Activated T-cell treated with anti-CD3 and anti-CD28 coated beads, Interleukin-2, amount 50 U/mL, for 1 hour (primary cell): Measurements from ENCODE around the gene CR1L.
A peak's percentile ranks its signal among the peaks of the same experiment; 100 is the strongest.
"Not testable (repeated sequence)": the region's sequence is repeated elsewhere in the genome, so short reads cannot be mapped to it uniquely, and the experiment has no call there.

Source experiments
- DNase-seq: peaks from one replicate; pipeline ENCODE4 v3.0.0-alpha.2; 2020

CR1L gene

DNA sequence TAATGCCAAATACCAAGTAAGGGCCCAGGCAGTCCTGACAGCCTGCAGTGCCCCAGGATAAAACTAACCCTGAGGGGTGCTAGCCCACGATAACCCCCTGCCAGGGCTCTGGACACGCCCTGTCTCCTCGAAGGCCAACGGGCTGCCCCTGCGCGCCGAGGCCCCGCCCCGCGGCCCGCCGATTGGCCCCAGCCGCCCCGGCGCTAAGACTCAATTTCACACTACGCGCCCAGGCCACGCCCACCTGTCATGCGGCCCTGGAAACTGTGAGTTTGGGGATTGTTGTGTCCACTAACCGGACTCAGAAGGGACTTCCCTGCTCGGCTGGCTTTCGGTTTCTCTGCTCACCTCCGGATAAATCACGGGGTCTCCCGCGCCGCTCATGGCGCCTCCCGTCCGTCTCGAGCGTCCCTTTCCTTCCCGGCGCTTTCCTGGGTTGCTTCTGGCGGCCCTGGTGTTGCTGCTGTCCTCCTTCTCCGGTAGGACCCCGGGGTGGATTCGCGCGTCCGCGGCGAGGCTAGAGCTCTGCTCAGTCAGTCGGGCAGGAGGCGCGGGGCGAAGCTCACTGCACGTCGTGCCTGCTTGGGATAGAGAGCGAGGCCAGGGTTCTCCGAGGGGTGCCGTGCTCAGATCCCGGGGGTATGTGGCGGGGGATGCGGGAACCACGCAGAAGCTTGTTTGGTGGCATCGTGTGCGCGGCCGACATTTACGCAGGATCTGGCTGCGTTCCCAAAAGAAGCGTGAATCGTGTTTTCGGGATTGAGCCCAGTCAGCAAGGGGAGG is at the start of gene CR1L:
Gene CR1L, plus strand, starts transcription at position 282 of the 783 bp plus-strand sequence. Its CDS starts 101 bp downstream, at position 383.
- peak; percentile 75 for DNase-seq

DNA sequence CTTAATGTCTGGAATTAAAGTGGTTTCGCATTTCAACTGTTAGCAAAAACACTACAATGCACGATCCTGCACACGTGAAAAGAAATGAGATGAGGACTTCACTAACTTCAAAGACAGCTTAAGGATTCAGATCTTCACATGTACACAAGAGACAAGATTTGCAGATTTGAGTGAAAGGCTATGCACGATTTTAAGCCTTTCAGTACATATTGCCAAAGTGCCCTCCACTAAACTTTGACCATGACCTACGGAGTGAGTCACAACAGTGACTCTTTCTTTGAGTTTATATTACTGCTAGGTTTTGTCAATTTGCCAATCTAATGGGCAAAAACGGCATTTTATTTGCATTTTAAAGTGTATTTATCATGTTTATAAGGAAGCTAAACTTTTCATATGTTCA is 41.2 kb upstream of the CR1L start:
- no peak for DNase-seq

DNA sequence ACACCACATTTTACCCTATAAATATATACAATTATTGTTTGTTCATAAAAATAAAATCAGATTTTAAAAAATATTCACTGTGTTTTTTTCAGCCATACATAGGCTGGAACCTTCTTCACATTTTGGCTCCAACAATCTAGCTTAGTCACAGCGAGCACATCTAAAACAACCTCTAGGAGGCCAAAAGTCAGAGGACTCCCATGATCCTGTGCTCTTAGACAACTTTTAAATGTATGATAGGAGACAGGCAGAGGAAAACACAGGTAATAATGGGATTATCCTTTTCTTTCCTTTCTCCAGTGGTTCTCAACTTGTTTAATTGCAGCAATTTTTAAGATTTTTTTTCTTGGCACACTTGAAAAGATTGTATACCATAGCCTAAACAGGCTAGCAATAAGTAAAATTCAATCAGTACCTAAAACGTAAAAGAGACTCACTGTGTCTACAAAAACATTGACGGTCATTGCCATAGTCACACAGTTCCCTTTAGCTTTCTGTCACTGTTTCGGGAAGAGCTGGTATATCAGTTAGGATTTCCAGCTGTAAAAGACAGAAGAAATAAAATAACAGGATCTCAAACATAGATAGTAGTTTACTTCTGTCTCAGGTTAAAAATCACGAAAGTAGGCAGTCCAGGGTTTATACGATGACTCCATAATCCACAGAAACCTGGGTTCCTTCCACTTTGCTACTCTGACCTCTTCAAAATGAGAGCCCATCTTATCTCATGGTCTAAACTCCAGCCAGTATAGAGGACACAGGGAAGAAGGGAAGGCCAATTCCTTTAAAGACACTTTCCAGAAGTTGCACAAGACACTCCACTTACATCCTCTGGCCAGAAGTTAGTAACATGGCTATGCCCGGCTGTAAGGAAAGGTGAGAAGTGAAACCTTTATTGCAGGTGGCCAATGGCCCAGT is 39.2 kb upstream of the CR1L start:
- DNase-seq: no peak

DNA sequence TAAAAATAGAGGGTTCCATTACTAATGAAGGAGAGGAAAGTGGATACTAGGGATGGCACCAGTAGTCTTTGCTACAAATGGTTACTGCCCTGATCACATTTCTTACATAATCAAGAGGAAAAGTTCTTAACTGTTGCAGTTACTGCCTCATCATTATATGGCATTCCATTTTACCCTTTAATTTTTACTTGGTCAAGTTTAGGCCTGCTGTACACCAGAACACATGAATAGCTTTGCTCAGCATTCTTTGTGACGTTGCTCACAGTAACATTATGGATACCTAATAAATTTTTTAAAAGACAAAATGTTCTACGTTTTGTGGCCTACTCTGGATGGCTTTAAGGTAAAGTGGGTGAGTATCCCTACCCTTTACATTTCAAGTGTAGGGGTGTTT is 38.6 kb upstream of the CR1L start:
- DNase-seq: no peak

DNA sequence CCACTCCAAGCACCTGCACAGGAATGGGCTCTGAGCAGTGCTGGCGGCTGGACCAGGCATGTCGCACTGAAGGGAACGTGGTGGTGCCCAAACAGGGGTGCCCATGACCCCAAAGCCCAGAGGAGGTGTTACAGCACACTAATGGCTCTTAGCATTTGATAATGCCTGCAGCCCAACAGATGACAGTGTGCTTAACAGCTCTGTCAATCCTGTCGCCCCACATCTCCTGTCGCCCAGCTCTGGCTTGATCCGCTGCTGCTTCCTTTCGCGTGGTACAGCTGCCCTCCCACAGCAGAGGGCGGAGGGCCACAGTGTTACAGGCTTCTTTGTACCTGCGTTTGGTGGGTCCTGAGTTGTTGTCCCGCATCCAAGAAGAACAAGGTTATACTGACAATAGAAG is 32.2 kb upstream of the CR1L start:
- no peak for DNase-seq

DNA sequence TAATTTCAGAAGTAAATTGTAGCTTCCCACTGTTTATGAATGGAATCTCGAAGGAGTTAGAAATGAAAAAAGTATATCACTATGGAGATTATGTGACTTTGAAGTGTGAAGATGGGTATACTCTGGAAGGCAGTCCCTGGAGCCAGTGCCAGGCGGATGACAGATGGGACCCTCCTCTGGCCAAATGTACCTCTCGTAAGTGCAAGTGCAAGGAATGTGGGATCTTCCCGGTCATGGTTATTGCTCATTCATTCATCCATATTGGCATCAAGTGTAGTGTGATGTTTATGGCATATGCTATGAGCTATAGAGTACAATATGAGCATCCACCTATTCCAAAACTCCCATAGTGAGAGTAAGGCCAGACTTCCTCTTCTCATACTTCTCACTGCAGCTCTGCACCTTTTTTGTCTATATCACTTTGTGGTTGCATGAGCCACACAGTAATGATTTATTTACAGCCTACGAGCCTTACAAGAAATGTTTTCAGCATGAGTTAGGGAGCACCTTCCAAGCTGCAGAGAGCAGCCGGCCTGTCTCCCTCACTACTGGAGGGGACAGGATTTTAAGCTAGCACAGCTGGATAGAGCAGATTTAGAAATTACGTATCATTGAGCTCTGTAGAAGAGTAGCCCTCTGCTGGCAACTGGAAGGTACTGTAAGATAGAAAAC is 24.9 kb upstream of the CR1L start:
- peak; percentile 23 for DNase-seq

DNA sequence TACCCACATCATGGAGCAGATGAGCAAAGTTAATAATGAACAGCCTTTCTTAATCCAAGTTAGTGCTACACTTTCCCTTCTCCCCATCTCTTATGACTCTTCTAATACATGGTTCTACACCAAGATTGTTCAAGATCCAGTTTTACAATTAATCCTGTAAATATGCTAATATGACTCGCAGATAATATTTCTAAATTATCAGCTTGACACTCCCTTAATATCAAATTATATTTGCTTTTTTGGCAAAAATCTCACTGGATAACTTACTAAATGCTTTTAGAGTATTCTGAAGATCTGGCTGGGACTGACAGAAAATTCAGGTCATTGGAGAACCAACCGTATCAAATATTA is 24.4 kb upstream of the CR1L start:
- no peak for DNase-seq

DNA sequence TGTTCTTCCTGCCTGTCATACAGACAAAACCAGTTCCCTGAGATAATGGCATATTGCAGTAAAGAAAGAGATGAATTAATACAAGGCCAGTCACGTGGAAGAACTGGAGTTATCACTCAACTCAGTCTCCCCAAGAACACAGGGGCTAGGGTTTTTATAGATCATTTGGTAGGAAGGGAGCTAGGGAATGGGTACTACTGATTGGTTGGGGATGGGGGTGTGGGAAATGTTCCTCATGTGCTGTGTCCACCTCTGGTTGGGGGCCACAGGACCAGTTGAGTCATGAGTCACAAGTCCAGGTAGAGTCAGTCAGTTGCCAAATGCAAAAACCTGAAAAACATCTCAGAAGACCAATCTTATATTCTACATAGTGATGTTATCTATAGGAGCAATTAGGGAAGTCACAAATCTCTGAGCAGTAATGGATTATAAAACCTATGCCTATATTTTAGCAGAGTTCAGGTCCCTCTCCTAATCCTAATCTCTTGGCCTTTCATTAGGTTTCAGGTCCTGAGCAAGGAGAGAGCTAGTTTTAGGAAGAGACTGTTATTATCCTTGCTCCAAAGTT is 19.3 kb upstream of the CR1L start:
- DNase-seq: not testable (repeated sequence)

DNA sequence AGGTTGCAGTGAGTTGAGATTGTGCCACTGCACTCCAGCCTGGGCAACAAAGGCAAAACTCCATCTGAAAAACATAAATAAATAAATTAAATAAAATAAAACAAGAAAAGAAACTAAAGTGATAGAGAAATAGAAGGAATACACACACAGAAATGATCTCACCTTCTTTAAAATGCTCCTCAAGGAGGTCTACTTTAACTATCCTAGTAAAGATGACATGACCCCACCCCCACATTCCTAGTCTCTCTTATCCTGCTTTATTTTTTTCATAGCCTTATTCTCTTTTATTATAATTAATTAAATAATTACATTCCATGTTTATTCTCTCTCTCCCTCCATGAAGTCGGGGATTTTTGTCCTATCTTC is 18.0 kb upstream of the CR1L start:
- no peak for DNase-seq

DNA sequence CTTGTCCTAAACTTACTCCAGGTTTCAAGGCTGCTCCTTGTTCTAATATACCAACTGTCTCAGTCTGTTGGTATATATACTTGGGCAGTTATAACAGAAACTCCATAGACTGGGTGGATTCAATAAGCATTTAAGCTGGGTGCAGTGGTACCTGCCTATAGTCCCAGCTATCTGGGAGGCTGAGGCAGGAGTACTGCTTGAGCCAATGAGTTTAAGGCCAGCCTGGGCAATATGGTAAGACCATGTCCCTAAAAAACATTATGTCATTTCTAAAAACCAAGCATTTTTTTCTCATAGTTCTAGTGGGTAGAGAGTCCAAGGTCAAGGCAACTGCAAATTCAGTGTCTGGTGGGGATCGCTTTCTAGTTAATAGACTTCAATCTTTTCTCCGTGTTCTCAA is 17.4 kb upstream of the CR1L start:
- no peak for DNase-seq

DNA sequence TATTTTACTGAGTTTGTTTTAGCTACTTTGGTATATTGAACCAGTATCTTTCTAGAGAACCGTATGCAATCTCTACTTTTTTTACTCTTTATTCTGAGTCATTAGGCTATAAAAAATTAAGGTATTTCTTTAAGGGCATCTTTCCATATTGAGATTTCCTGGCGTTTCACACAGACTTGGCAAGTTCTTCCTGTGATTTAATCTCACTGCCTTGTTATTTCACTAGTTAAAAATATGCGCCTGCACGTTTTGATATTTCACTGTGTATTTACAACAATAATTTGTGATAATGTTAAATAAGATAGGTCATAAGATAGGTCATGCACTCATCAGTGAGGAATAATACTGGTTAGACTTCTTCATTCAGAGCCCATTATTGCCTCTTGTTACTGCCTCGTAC is 16.2 kb upstream of the CR1L start:
- no peak for DNase-seq

DNA sequence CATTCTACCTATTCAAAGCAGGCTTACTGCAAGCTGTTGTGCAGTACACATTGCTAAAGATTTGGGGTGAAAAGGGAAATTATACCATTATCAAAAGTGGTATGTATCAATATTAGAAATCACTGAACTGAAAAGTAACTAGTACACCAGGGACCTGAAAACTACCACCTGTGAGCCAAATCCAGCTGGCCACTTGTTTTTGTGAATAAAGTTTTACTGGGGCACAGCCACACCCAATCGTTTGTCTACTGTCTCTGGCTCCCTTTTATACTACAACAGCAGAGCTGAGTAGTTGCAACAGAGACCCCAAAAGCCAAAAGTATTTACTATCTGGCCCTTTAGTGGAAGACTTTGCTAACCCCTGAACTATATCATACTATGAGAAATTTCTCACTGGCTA is 13.8 kb upstream of the CR1L start:
- no peak for DNase-seq

DNA sequence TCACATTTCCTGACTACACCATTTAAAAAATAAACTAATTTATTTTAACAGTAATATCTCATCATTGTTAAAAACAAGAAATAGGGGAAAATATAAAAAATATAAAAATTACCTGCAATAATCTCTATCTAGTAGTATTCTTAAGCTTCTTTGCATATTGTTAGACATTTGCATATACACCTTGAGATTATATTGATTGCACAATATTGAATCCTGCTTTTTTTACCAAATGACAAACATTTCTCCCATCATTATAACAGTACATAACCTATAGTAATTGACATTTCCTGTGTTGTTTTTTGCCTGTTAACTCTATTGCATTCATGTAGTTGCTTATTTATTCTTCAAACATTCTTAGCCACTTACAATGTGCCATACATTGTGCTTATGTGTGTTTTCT is 11.7 kb upstream of the CR1L start:
- no peak for DNase-seq

DNA sequence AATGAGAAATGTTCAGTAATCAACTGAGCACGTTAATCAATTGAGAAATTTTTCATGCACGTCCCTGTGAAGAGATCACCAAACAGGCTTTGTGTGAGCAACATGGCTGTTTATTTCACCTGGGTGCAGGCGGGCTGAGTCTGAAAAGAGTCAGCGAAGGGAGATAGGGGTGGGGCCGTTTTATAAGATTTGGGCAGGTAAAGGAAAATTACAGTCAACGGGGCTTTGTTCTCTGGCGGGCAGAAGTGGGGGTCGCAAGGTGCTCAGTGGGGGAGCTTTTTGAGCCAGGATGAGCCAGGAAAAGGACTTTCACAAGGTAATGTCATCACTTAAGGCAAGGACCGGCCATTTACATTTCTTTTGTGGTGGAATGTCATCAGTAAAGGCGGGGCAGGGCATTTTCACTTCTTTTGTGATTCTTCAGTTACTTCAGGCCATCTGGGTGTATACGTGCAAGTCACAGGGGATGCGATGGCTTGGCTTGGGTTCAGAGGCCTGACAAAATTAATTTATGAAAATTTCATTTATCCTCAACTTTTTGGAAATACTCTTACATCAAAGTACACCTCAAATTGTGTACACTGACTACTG is 11.1 kb upstream of the CR1L start:
- not testable (repeated sequence) for DNase-seq

DNA sequence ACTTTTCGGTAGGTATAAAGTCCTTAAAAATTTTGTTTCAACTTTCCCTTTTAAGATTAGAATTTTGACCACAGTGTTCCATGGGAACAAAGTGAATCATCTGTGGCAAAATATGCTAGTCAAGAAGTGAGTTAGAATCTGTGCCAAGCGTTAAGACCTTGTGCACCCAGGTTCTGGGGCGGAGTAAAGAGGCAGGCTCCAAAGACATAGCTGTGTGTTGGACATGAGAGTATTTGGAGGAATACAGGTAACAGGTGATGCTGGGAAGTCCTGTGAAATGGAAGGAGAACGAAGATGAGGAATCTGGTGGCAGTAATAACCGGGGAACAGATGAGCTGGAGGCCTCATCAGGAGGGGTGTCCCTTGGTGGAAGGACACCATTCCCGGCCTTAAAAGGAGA is 10.6 kb upstream of the CR1L start:
- DNase-seq: not testable (repeated sequence)

DNA sequence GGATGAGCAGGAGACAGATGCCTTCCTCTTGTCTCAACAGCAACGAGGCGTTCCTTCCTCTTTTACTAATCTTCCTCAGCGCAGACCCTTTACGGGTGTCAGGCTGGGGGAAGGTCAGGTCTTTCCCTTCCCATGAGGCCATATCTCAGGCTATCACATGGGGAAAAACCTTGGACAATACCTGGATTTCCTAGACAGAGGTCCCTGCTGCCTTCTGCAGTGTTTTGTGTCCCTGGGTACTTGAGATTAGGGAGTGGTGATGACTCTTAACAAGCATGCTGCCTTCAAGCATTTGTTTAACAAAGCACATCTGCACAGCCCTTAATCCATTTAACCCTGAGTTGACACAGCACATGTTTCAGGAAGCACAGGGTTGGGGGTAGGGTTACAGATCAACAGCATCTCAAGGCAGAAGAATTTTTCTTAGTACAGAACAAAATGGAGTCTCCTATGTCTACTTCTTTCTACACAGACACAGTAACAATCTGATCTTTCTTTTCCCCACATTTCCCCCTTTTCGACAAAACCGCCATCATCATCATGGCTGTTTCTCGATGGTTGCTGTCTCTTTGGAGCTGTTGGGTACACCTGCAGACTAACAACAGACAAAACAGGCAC is 9.3 kb upstream of the CR1L start:
- DNase-seq: not testable (repeated sequence)

DNA sequence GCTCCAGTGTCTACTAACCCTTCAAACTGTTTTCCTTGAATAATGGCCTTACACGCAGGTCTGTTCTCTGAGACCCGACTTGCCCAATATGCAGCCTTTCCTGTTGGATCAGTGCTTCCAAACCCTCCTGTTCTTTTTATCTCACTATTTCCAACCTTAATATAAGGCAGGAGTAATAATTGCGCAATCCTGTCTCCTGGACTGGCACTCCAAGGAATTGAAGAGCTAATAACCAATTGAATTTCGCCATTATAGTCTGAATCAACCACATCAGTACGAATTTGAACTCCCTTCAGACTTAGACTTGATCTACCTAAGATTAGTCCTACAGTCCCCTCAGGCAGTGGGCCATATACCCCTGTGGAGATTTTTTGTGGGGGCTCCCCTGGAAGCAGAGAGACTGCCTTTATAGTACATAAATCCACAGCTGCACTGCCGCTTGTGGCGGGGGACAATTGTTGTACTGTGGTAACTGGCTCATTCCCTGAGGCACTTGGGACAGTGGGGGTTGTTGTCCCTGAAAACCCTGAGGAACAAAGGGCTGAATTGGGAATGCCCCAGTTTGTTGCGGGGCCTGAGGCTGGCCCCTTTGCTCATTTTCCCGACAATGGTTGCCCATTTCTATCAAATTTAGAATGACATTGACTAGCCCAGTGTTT is 6.3 kb upstream of the CR1L start:
- not testable (repeated sequence) for DNase-seq

DNA sequence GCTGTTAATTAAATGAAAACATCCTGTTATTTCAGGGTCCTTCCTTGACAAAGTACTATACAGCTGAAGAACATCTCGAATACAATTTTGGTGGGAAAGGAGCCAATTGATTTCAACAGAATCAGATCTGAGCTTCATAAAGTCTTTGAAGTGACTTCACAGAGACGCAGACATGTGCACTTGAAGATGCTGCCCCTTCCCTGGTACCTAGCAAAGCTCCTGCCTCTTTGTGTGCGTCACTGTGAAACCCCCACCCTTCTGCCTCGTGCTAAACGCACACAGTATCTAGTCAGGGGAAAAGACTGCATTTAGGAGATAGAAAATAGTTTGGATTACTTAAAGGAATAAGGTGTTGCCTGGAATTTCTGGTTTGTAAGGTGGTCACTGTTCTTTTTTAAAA is 5.6 kb upstream of the CR1L start:
- DNase-seq: not testable (repeated sequence)

DNA sequence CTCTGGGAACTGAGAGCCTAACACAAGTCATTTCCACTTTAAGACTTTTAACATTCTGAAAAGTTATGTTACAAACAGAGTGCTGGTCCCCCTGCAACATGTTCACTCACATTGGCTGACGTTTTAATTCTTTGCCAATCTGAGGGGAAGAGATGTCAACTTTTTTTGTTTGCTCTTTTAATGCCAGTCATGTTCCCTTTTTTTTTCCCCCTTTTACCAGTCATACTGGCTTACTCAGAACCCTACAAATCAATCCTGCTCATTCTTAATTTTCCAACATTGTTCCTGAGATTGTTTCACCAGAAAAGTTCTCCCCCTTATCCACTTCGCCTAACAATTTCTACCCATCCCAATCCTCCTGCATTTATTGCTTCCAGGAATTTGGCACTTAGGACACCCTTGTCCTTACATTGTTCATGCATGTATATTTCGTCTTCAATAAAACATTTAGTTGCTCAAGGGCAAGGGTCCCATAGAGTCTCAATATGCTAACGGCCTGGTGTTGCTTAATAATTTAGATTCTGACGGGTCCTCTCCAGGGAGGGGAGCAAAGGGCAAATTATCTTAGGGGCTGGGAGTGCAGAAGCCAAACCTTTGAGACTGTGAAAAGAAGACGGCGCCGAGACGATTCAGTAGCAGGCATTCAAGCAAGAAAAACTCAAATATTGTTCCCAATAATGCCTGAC is 624 bp upstream of the CR1L start:
- no peak for DNase-seq

DNA sequence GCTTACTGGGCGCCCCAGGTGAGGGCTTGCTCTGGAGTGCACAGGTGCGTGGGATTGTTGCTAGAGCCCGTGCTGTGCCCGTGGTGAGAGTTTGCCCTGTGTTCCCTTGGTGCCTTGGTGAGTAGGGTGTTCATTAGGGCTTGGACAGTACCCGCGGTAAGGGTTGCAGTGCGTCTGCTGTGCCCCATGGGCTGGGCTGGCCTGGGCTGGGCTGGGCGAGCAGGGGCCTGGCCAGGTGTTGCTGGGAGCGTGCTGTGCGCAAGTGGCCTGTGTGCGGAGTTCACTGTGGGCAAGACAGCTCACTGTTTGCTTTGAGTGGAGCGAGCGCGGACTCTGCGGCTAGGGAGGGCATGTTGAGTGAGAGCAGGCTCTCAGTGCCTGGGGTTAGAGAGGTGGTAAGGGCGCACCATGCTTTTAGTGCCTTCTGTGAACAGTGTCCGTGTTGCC is 725 bp downstream of the CR1L start:
- DNase-seq: no peak

DNA sequence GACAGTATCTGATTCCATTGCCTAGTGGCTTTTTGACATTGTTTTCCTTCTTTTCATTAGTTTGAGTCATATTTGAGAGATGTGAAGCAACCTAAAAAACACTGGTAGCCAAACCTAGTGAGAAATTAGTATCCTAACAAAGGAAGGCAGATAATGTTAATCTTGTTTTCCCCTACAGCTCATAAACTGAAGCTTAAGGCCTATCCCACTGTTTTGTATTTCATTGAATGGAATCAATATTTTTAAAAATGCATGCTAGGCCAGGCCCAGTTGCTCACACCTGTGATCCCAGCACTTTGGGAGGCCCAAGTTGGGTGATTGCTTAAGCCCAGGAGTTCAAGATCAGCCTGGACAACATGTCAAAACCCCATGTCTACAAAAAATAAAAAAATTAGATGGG is 1.2 kb downstream of the CR1L start:
- no peak for DNase-seq
